HG03521 (cell line): ENCODE data around the gene AKAP6.

ENCODE experiments used
- ATAC-seq: cut with Tn5 transposase; IDR thresholded peaks from one replicate; pipeline ENCODE4 v1.9.1; 2021; ENCODE audit warnings: mild to moderate bottlenecking, moderate library complexity; ENCODE audit not compliant: unreplicated experiment

The AKAP6 gene, protein sequence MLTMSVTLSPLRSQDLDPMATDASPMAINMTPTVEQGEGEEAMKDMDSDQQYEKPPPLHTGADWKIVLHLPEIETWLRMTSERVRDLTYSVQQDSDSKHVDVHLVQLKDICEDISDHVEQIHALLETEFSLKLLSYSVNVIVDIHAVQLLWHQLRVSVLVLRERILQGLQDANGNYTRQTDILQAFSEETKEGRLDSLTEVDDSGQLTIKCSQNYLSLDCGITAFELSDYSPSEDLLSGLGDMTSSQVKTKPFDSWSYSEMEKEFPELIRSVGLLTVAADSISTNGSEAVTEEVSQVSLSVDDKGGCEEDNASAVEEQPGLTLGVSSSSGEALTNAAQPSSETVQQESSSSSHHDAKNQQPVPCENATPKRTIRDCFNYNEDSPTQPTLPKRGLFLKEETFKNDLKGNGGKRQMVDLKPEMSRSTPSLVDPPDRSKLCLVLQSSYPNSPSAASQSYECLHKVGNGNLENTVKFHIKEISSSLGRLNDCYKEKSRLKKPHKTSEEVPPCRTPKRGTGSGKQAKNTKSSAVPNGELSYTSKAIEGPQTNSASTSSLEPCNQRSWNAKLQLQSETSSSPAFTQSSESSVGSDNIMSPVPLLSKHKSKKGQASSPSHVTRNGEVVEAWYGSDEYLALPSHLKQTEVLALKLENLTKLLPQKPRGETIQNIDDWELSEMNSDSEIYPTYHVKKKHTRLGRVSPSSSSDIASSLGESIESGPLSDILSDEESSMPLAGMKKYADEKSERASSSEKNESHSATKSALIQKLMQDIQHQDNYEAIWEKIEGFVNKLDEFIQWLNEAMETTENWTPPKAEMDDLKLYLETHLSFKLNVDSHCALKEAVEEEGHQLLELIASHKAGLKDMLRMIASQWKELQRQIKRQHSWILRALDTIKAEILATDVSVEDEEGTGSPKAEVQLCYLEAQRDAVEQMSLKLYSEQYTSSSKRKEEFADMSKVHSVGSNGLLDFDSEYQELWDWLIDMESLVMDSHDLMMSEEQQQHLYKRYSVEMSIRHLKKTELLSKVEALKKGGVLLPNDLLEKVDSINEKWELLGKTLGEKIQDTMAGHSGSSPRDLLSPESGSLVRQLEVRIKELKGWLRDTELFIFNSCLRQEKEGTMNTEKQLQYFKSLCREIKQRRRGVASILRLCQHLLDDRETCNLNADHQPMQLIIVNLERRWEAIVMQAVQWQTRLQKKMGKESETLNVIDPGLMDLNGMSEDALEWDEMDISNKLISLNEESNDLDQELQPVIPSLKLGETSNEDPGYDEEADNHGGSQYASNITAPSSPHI (N-terminal part only)

DNA sequence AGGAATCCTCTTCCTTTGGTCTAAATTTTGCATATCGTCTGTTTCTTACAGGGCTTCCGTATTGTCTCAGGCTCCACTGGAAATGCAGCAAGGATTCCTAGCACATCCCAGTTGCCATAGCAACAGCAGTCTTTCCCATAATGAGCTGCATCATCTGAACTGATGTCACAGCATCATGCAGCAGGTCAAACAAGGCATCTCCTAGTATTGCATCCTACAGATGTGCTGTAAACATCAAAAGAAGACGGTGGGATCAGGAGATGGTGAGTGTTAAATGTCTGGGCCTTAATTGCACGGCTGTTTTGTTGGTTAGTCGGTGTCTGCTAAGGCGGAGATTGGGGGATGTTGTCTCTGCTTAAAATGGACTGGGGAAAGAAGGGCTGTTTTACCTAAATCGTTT lies at the start of gene AKAP6:
Gene AKAP6 (plus strand): TSS at position 153 of the 400 bp plus-strand sequence. CDS start 104,196 bp downstream, outside the sequence.
- no peak for ATAC-seq

DNA sequence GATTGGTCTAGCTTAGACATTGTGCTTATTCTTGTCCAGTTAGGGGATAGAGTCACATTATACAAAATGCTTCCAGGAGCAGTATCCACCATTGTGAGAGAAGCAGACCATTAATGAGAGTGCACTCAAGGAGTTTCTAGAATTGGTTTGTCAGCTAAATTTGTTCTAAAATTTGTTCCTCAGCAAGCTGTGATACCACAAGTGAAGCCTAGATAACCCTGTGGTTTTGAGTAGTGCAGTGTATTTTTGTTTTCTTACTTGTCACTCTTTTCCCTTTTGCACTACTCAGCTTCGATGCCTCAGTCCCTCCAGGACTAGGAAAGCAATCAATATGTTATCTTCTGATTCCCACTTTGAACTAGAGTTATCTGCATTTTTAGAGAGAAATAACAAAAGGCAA lies 42.5 kb upstream of the AKAP6 start:
- ATAC-seq, result no peak

DNA sequence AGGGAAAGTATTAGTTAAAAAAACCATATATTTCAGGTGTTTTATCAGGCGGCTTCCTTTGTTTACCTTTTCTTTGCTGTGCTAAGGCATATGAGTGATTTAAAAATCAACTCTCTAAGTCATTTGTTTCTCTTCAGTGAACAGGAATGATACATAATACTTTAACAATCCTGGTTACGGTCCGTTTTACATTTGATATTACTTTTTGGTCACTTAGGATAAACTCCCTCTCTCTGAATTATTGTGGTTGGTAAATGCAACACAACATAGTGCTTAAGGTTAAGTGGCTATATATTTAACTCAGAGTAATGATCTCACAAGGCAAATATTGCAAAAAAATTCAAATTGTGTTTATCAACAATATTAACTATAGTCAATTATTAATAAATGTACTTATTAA lies 32.7 kb upstream of the AKAP6 start:
- no peak for ATAC-seq

DNA sequence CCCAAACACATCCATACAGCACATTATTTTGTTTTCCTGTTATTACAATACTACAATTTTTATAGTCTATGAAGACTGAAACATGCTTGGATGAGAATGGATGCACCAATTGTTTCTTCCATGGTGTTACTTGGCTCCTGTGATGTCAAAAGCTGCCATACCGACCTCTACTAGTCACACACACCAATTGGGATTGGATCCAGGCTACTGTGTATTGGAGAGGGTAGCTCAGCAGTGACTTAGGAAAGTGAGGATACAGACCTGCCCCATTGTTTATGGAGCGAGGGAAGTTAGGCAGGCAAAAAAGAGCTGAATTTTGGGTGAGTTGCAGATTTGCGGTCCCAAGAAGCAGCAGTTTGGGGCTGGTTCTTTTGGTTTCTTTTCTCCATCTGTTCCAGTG lies 30.8 kb upstream of the AKAP6 start:
- no peak for ATAC-seq

DNA sequence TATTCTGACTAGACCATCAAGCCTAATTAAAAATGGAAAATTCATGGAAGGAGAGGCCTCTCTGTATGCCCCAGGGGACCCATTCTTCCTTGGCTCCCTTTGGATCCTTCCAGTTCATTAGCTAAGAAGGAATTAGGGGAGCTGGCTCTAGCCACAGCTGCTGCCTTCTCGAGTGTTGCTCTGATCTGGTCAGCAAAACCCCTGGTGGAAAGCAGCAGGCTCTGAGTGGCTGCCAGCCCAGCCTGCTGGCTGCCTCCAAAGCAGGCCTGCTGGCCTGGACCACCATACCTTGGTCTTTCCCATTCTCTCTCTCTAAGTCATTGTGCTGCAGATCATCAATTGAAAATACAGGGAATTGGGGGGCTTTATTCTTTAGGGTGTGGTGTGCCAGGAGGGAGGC lies 29.0 kb upstream of the AKAP6 start:
- ATAC-seq, result no peak

DNA sequence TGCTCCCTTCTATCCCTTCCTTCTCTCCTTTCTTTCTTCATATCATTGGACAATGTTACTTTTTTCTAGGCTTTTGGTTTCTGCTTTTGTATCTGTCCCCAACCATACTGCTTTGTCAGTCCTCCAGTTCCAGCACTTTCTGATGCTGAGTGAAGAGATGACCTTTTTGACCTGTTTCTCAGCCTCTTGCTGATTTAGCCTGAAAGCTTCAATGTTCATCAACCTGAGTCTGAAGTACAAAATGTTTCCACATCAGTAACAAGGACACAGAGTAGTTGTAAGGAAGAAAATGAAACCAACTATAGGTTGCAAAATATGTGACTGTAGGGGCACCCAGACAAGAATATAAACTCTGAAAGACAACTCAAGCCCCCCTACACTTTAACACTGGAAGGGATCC lies 25.2 kb upstream of the AKAP6 start:
- ATAC-seq, result no peak

DNA sequence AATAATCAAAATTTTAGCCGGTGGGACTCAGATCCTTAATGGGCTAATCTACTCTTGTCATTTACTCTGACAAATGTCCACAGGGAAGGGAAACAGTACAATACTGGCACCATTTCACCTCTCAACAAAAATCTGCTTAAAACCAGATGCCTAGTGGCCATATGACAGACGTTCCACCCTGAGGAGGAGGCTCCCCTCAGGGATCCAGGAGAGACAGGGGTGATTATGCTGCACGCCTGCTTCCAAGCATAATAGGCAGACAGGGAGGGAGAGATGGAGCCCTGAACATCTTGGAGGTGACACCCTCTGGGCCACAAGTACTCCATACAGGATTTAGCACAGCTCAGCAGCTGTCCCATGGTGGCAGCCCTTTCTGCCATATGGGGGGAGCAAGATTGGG lies 24.8 kb upstream of the AKAP6 start:
- ATAC-seq, result no peak

DNA sequence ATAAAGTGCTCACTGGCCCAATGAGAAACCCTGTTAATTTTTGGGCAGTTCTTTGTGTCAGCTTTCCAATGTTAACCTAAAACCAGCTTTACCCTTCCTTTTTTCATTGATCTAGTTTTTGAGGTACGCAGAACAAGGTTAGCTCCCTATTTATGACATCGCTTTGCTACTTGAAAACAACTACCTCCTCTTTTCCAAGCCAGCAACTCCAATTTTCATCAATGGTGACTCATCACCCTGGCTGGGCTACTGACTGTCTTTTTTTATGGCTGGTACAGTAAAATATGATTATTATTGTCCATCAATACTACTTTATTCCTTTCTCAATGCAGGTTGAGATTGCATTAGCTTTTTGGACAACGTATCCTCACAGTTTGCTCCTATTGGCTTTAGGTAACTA lies 22.5 kb upstream of the AKAP6 start:
- no peak for ATAC-seq

DNA sequence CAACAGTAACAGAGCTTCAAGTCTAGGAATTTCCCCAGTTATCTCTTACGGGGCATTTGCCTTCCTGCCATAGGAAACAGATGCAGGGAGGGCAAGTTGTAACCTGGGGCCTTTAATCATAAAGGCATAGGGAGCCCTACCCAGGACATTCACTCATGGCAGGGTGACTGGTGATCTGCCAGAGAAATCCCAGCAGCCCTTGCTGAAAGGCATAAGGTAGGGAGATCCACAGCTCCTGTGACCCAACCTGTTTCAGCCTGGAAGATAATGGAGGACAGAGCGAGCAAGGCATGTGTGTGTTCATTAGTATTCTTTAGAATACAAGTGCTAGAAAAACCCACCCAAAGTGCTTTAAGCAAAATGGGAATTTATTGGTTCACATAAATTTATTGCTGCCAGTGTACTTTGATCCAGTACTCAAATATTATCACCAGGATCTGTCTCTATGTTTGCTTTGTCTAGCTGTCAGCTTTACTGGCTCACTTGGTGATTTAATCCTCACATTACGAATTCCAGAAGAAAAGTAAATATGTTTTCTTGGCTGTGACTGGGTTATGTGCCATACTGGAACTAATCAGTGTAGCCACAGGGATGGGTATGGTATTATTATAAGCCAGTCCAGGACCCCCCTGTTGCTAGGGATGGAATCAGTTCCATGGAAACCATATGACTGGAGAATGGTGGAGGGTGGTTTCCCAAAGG lies 21.1 kb upstream of the AKAP6 start:
- ATAC-seq, result no peak

DNA sequence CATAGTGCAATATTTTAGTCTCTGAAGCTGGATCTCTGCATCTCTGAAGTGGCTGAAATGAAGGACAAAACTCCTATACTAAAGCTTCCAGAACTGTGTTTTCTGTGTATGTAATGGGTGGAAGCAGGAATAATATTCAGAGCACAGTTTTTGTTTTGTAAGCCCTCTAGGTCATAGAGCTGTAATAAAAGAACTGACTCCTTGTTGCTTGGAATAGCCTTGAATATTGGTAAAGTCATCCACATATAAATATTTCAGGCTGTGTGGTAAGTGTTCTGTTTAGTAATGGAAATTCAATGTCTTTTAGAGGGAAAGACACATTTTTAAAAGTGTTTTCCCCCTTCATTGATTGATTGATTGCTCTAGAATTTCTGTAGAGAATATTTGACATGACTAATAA lies 18.2 kb upstream of the AKAP6 start:
- no peak for ATAC-seq

DNA sequence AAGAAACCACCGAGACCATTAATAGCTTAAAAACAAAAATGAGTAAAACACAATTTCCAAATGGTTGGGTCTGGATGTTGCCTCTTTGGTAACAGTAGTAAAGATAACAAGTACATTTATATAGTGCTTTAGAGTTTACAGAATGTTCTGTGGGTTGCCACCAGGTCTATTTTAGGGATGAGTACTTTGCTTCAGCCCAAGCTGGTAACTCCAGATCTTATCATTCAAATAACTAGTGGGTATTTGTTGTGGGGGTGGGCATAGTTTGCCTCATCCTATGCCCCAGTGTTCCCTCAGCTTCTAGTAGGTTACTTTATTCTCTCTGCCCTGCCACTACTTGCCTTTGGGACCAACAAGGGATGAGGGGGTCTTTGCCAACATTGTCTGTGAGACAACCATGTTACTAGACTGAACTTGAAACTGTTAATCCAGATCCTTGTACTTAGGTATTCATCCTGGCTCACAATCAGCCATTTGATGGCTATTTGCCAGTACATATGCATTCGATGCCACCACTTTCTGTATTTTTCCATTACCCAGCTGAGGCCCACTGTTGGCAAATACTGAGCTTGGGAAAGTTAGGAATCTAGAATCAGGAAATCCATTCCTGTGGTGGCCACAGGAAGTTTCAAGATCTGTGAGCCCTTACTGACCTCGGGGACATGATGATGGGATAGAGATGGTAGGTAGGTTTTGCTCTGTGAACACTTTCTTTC lies 17.6 kb upstream of the AKAP6 start:
- no peak for ATAC-seq

DNA sequence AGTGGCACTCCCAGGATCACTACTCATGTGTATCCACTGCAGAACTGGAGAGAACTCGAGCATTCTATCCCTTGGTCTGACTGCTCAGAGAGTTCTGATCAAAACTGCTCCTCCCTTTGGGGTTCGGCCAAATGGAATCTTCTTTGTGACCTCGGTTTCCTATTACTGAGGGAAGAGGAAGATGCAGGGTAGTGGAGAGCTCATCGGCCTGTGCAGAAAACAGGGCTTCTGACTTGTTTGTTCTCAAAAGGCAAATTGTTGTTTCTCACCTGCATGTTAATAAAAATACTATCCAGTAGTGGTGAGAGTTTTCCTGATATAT lies 17.1 kb upstream of the AKAP6 start:
- no peak for ATAC-seq

DNA sequence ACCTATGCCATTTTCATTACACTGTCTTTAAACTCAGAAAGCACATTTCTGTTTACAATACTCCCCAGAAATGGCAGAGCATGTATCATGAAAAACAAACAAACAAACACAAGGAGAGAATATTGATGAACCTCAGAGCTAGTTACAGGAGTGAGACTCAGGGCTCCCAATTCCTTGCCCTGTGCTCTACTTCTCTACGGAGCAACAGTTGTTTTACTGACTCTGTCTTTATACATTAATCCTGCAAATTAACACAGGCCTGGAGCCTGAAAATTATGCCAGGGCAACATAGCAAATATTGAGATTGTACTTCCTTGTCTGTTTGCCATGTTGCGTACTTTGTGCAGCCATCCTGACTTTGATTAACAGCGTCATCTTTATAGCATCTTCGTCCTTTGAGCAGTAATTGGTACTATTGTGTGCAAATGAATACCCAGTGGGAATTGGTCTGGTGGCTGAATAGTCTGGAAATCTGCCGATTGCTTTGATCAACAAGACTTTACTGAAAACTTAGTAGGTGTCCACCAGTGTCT lies 15.2 kb upstream of the AKAP6 start:
- no peak for ATAC-seq

DNA sequence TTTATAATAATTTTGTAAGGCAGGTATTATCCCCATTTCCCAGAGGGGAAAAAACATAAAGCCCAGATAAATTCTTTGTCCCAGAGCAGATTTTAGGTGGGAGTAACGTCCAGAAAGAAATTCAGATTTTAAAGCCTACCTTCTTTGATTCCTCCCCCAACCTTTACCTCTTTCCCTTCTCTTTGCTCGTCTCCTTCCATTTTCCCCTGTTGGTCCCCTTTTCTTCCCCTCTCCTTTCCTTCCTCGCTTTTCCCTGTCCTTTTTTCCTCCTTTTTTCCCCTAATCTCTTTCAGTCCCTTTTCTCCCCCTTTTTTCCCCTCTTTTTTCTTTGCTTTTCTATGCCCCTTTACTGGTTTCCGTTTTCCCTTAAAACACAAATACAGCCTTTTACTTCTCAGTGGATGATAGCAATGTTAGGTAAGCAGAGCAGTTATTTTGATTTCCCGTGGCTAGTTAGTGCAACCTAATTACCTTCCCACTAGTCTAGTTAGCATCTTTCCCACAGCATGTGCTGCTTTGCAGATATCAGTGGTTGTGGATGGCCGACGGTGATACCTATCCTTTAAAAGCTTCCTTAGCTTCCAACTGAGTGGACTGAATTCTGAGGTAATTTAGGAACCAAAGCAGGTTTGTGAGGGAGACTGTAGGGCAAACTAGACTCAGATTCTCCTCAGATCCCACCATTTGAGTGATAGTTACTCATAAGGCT lies 10.9 kb upstream of the AKAP6 start:
- no peak for ATAC-seq

DNA sequence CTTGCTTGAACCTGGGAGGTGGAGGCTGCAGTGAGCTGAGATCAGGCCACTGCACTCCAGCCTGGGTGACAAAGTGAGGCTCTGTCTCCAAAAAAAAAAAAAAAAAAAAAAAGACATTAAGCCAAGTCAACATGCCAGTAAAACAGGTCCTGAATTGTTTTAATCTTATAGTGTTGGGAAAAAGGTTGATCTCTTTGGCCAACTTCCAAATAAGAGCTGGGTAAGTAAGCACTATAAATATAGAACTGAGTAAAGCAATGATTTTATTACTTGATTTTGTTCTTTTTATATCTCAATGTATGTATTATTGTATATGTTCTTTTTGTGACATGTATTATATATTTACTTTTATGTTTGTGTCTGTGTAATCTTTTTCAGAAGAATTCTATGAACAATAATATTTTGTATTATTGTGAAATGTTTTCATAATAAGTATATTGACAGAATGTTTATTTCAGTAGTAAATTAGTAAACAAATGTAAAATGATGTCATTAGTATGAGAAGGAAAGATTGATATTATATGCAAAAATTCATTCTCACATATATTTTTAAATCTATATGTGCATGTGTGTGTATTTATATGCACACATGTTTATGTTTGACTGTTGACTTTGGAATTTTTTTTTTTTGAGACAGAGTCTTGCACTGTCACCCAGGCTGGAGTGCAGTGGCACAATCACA lies 9.6 kb upstream of the AKAP6 start:
- ATAC-seq, result no peak

DNA sequence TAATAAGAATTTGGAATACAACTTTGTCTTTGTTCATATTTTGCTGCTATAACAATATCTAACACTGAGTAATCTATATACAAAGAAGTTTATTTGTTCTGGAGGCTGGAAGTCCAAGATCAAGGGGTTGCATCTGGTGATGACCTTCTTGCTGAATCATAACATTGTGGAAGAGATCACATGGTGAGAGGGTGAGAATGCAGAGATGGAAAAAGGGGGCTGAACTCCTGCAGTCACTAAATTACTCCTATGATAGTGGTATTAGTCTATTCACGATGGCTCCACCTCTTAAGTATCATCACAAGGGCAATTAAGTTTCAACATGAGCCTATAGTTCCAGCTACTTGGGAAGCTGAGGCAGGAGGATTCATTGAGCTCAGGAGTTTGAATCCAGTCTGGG lies 4.5 kb upstream of the AKAP6 start:
- no peak for ATAC-seq

DNA sequence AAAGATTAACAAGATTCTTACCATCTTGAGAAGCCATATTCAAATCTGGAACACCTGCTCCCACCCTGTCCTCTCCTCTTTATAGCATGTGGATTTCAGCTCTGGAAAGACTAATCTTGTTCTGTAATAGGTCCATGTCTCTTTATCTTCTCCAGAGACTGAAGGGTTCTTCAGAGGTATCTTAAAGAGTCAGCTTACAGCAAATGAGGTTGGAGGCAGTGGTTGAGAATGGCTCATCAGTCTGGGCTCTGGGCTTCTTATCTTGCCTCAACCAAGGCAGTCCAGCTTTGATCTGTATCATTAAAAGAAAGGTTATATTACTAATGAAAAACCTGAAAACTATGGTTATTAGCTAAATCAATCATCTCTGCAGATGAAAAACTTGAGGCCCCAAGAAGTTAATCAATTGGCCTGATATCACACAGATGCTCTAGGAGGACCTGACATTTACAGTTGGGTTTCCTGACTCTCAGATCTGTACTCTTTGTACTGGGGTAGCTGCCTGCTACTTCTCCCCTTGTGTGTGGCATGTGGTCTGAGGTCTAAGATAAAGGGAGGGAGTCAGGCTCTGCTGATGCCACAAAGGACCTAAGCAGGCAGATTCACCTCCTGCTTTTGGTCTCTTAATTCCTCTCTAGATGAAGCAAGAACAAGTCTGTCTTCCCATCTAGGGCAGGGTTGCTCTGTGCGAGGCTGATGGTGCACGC lies 1.7 kb upstream of the AKAP6 start:
- ATAC-seq, result no peak

DNA sequence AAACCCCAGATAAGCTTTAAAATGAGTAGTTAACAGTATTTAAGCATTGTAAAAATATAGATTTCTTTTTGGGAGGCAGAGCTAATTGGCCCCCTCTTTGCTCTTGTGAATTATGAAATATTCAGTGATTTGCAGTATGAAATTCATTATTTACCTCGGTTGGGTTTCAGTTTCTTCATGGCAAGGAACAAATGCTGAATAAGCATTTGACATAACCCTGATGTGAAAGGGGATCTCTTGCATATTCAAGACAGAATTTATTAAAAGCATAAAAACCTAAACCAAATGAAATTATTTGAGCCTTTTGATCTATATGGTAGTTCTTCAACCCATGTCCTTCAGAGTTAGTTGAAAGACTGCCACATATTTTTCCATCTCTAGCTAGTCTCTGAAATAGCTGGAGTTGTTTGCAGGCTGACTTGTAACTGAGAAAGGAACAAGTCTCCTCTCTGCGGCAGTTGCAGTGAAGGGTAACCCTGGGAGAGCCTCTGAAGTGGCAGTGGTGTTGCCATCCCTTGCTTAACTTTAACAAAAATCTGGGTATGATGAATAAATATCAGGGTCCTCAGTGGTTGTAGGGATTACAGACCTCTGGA lies 690 bp downstream of the AKAP6 start:
- no peak for ATAC-seq
